ENCODE data around the gene C2orf92.
"Not testable (repeated sequence)": the region's sequence is repeated elsewhere in the genome, so short reads cannot be mapped to it uniquely, and the experiment has no call there.

The C2orf92 gene

DNA sequence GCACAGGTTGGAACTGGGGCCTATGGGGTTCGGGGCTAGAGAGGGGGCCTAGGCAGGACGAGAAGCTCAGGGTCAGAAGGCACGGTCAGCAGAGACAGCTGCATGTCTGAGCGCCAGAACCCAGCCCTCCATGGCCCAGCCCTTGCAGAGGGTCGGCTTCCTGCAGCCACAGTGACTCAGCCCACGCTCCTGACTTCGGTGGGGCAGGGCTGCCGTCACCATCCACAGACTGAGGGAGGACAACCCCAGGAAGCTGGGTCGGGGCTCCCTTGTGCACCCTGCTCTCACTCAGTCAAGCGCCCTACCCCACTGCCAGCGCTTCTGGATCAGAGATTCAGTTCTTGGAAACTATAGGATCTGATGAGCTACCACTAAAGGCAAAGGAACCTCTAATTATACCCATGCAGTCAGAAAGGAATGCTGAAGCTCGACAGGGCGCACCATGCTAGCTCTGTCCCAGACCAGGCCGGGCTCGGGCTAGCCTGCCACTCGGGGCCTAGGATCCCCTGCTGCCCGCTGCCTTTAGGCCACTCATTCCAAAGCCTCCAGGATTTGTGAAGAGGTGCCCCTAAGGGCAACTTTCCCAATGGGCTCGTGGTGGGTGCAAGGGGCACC is 8.6 kb upstream of the C2orf92 start:
- DNase-seq = no peak

DNA sequence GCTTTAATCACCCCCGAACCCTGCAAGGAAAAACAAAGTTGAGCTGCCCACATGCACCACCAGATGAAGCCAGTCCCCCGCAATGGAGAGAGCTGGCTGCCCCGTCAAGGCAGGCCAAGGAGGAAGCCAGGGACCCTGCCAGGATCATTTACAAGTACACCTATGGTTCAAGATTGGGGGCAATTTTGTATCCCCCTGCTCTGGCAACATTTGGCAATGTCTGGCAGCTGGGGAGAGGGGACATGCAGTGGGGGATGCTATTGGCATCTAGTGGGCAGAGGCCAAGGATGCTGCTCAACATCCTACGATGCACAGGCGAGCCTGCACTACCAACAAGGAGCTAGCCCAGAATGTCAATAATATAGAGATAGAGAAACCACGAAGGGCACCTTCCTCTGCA is 7.6 kb upstream of the C2orf92 start:
- no peak for DNase-seq

- DNase-seq = no peak
Measured at GRCh38 chr2:97662386-97662894, 7.1 kb upstream of the C2orf92 start.

GRCh38 chr2:97662895-97663625 is 6.5 kb upstream of the C2orf92 start:
- no peak for DNase-seq

DNA sequence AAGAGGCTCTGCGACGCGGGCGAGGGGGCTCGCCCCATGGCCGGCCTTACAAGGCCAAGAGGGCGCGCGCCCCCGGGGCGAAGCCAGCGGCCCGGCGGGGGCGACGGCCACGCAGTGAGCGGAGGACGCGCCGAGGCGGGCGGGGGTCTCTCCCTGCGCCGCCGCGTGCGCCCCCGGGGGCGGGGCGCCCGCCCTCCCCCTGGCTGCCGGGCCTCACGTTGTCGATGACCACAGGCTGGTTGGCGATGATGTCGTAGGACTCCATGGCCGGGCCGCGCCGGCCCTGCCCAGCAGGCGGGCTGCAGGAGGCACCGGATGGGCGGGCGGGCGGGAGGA is 5.9 kb upstream of the C2orf92 start:
- DNase-seq = peak in 1 of 2 experiments; percentile 75

GRCh38 chr2:97663962-97664635 is 5.4 kb upstream of the C2orf92 start, which contains the start of gene ACTR1B:
Gene ACTR1B, minus strand, starts transcription at chr2:97664044. Its CDS starts 154 bp downstream, at chr2:97663890.
- DNase-seq = peak; percentile 97

DNA sequence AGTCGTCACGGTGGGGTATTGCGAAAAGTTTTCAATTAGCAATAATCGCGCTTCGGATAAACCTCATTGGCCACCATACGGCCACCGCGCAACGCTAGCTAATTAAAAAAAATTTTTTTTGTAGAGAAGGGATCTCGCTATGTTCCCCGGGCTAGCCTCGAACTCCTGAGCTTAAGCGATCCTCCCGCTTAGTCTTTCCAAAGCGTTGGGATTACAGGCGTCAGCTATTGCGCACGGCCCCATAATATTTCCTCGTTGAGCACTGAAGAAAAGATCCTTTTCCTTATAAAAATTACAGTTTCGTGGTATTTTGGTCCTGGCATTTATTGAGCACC is 4.9 kb upstream of the C2orf92 start:
- no peak for DNase-seq

DNA sequence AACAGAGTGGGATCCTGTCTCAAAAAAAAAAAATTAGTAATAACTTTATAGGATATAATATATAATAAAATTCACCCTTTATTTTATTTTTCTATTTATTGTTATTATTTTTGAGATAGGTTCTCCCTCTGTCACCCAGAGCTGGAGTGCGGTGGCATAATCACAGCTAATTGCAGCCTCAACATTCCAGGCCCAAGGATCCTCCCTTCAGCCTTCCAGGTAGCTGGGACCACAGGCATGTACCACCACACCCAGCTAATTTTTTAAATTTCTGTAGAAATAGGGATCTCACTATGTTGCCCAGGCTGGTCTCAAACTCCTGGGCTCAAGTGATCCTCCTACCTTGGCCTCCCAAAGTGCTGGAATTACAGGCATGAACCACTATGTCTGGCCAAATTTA is 958 bp downstream of the C2orf92 start:
- DNase-seq = no peak

- no peak for DNase-seq
Measured at GRCh38 chr2:97671526-97671925, 2.0 kb downstream of the C2orf92 start.

GRCh38 chr2:97672606-97673140 is 3.2 kb downstream of the C2orf92 start:
- not testable (repeated sequence) for DNase-seq

DNA sequence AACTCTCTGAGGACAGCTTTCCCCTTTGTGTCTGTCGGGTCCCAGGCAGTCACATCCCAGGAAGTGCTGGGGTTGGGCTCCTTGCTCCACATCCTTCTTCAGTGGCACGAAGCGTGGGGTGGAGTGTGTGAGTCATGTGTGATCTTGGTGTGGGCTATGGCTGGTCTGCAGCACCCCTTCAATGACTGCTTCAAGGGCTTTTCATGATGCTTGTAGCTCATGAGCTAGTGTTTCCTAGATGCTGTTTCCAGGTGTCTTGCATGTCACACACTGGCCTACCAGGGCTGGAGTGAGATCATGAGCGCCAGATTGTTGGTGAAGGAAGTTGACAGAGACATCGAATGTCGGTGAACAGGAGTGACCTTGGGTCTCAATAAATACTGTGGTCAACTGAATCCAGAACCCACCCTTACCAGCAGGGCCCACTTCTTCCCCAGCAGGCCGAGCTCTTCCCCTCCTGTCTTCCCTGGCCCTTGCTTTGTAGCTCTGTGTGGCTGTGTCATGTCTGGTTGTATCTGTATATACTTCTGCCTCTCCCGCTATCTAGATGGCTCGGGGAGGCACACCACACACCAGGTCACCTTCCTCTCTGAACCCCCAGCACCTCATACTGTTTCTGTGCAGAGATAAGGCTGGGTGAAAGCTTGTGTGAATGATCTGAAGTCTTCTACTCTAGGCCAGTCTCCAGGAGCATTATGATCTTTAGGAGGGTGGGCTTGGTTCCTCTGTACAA is 3.8 kb downstream of the C2orf92 start:
- no peak for DNase-seq

- no peak for DNase-seq
Measured at GRCh38 chr2:97673915-97674283, 4.4 kb downstream of the C2orf92 start.

- DNase-seq = no peak
Measured at GRCh38 chr2:97675430-97676113, 6.1 kb downstream of the C2orf92 start.

DNA sequence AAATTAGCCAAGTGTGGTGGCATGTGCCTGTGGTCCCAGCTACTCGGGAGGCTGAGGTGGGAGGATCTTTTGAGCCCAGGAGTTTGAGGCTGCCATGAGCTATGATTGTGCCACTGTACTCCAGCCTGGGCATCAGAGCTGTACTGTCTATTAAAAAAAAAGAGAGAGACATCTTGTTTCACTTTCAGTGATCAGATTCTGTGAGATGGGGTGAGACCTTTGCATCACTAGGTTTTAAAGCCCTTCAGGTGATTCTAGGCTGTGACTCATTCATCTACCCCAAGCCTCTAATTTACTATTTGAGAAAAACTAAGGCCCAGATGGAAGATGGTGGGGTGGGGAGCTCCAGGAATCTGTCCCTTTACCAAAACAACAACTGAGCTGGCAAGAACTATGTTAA is 7.1 kb downstream of the C2orf92 start:
- no peak for DNase-seq

- DNase-seq = no peak
Measured at GRCh38 chr2:97677480-97677879, 8.0 kb downstream of the C2orf92 start.

DNA sequence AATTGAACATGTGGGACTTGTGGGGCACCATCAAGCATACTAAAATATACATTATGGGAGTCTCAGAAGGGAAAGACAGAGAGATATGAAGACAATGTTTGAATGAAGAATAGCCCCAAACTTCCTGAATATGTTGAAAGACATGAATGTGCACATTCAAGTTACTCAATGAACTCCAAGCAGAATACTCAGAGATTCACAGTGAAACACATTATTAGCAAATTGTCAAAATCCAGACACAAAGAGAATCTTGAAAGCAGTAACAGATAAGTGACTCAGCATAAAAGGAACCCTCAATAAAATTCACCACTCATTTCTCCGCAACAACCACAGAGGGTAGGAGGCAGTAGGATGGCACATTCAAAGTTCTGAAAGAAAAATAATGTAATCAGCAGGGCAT is 8.8 kb downstream of the C2orf92 start:
- DNase-seq = no peak

DNA sequence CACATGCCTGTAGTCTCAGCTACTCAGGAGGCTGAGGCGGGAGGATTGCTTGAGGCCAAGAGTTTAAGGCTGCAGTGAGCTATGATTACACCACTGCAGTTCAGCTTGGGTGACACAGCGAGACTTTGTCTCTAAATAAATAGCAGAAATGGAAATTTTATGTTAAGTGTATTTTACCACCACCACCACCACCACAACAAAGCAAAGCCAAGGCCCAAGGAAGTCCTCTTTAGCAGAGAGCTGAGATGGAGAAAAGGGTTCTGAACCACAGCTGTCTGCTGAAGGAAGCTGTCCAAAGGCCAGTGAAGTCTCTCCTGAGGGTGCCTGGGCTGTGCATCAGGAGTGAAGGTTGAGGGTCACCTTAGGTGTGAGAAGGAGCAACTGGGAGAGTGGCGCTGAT is 17.7 kb downstream of the C2orf92 start:
- DNase-seq = not testable (repeated sequence)

DNA sequence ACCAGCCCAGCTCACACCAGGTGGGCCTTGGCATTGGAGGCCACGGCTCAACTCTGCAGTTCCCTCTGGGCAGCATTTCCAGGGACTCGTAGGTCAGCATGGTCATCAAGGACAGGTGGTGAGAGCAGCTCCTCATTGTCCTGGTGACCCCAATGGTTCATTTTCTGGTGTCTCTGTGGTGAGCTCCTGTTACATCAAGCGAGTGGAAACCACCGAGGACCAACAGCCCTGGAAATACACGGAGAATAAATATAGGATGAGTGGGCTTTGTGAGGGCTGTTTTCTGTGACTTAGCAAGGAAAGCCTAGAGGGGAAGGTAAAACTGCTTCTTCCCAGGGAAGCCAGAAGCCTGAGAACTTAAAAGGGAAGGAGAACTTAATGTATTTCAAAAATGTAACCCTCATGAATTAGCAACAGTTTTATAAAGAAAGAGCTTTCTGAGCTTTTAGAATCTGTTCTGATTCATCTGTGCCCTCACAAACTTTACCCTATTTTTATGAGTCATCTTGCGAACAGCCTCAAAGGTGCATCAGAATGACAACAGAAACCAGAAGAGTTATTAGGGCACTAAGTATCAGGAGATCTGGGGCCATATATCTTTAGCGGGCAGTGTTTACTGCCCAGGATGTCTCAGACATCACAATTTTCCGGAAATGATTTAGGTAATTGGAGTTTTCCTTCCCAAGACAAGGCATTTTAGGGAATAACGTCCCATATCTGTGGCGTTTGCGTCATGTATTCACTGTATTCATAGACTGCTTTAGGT is 18.7 kb downstream of the C2orf92 start:
- no peak for DNase-seq

- DNase-seq = no peak
Measured at GRCh38 chr2:97691166-97691565, 21.7 kb downstream of the C2orf92 start.

DNA sequence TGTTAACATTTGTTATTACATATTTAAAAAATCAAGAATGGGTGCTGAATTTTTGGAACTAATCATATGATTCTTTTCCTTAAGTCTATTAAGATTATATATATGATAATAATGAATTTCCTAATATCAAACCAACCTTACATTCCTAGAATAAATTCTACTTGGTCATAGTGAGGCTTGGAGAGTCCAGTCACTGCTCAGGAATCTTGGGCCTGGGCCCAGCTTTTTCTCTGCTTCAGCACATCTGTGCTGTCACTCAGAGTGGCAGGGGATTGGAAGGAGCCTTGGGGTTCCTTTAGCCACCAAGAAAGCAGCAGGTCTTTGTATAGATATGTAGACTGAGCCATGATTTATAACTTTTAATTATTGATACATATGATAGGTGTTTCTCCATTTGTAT is 24.0 kb downstream of the C2orf92 start:
- no peak for DNase-seq

- no peak for DNase-seq
Measured at GRCh38 chr2:97695744-97696143, 26.2 kb downstream of the C2orf92 start.

Data from NCI-H1930 (cell line).